Endothelial cell of umbilical vein (primary cell): ENCODE data around the gene CCDC102B. TPM values are rescaled to one million over a fixed set of nuclear protein-coding genes. Genes with fewer than 3 reads are reported as not detected.

Experiments used
- BruUV-seq: library from RNA; stranded (reverse); fragments of 400-500 nt; replicated peaks from 2 replicates; lab custom pipeline; 2021; lab: Mats Ljungman, UMichigan
- CTCF ChIA-PET: fragments of 300-600, 350-600 bp; sonication (Branson Sonifier 250); formaldehyde crosslinking; loops from one replicate; lab custom pipeline; 2021; ENCODE audit warnings: antibody characterized with exemption, inconsistent platforms; lab: Charles Lee
- POLR2A ChIA-PET: fragments of 300-600, 350-600 bp; sonication (Branson Sonifier 250); formaldehyde crosslinking; loops from one replicate; lab custom pipeline; 2021; ENCODE audit warnings: antibody characterized with exemption, inconsistent platforms; lab: Charles Lee
- DNase-seq: peaks from one replicate; pipeline ENCODE4 v3.0.0-alpha.2; 2011; ENCODE audit warnings: low read depth, low spot score
- FAIRE-seq: peaks from 2 replicates; lab custom pipeline; 2011; peaks lifted over from hg19 to GRCh38; lab: Jason Lieb, UNC
- H2AFZ ChIP-seq: 2 replicates; pipeline ENCODE4 v1.6.0; 2012; ENCODE audit warnings: low read depth, low read length, control low read depth, inconsistent platforms
- H3K27ac ChIP-seq: 2 replicates; pipeline ENCODE4 v1.5.1; 2011; ENCODE audit warnings: low read depth, mild to moderate bottlenecking, control low read depth, low read length, moderate library complexity; ENCODE audit not compliant: insufficient read depth
- H3K27me3 ChIP-seq, 2 experiments: 2 replicates each; pipeline versions ENCODE4 v1.6.0 to v1.6.1; 2011; ENCODE audit warnings: low read length in 2 of 2, mixed read lengths in 1 of 2; ENCODE audit not compliant: control insufficient read depth in 2 of 2, insufficient read depth in 2 of 2
- H3K36me3 ChIP-seq, 2 experiments: 2 replicates in 1 of 2; 3 replicates in 1 of 2; pipeline ENCODE4 v1.5.1; 2011; ENCODE audit warnings: low read length in 2 of 2, mild to moderate bottlenecking in 1 of 2, moderate library complexity in 1 of 2; ENCODE audit not compliant: control insufficient read depth in 2 of 2, insufficient read depth in 2 of 2; ENCODE audit errors: extremely low read depth in 1 of 2
- H3K4me1 ChIP-seq: 3 replicates; pipeline ENCODE4 v1.5.1; 2011; ENCODE audit warnings: mild to moderate bottlenecking, low read length; ENCODE audit not compliant: control insufficient read depth, insufficient read depth; ENCODE audit errors: extremely low read depth
- H3K4me2 ChIP-seq: 2 replicates; pipeline ENCODE4 v1.6.1; 2011; ENCODE audit warnings: low read length, control low read depth, mixed read lengths; ENCODE audit not compliant: insufficient read depth
- H3K4me3 ChIP-seq, 3 experiments: fragments of 200-600 bp in 1 of 3; sonication (generic), shearing (Covaris generic) in 1 of 3; replicated peaks in 1 of 3; 2 replicates each; pipeline ENCODE4 v1.5.1; 2011 to 2016; ENCODE audit warnings: control low read depth in 3 of 3, low read length in 3 of 3, mild to moderate bottlenecking in 2 of 3, inconsistent platforms in 1 of 3, low read depth in 1 of 3, moderate library complexity in 1 of 3; ENCODE audit not compliant: insufficient read depth in 1 of 3
- H3K79me2 ChIP-seq: 2 replicates; pipeline ENCODE4 v1.6.0; 2012; ENCODE audit warnings: low read length, inconsistent platforms; ENCODE audit not compliant: control insufficient read depth, insufficient read depth
- H3K9ac ChIP-seq: replicated peaks from 2 replicates; pipeline ENCODE3; 2011; ENCODE audit warnings: low read length, control low read depth; ENCODE audit not compliant: insufficient read depth; ENCODE audit errors: extremely low read depth
- H3K9me1 ChIP-seq: replicated peaks from 3 replicates; pipeline ENCODE4 v1.6.0; 2011; ENCODE audit warnings: mild to moderate bottlenecking, low read length; ENCODE audit not compliant: control insufficient read depth, insufficient read depth; ENCODE audit errors: extremely low read depth
- H3K9me3 ChIP-seq: replicated peaks from 2 replicates; pipeline ENCODE4 v1.5.1; 2012; ENCODE audit warnings: low read length, inconsistent platforms; ENCODE audit not compliant: control insufficient read depth, insufficient read depth
- H4K20me1 ChIP-seq: replicated peaks from 2 replicates; pipeline ENCODE3; 2011; ENCODE audit warnings: mild to moderate bottlenecking, low read length; ENCODE audit not compliant: control insufficient read depth, insufficient read depth; ENCODE audit errors: extremely low read depth
- EZH2 ChIP-seq: IDR thresholded peaks from 2 replicates; pipeline ENCODE4 v1.6.1; 2012; ENCODE audit warnings: borderline replicate concordance, low read depth, mild to moderate bottlenecking, moderate library complexity, low read length, inconsistent platforms; ENCODE audit not compliant: severe bottlenecking
- GATA2 ChIP-seq: IDR thresholded peaks from 2 replicates; pipeline ENCODE4 v1.7.0; 2011; ENCODE audit warnings: low read depth, mild to moderate bottlenecking, moderate library complexity, mixed read lengths, low read length; ENCODE audit not compliant: insufficient read length, insufficient read depth
- JUN ChIP-seq: IDR thresholded peaks from 2 replicates; pipeline ENCODE4 v1.6.1; 2011; ENCODE audit warnings: borderline replicate concordance, low read depth; ENCODE audit not compliant: insufficient read length, insufficient read depth
- MYC ChIP-seq: IDR thresholded peaks from one replicate; pipeline ENCODE4 v1.6.1; 2011; ENCODE audit warnings: mild to moderate bottlenecking, low read depth, low read length
- dilution Hi-C: fragments of 300-500 bp; cut with MboI; formaldehyde crosslinking; loops from one replicate; pipeline ENCODE4 v1.15.0; 2019; ENCODE audit warnings: low sequenced_read_pairs; ENCODE audit not compliant: extremely low pct_ligation_motif_present
- intact Hi-C: fragments of 100-400 bp; cut with micrococcal nuclease; formaldehyde crosslinking; loops from one replicate; pipeline ENCODE4 v1.10.0; 2022
- polyA plus RNA-seq, 4 experiments: library from polyadenylated mRNA; depleted of rRNA in 3 of 4; stranded (reverse) in 3 of 4; unstranded in 1 of 4; fragments of >200 nt; gene quantifications; 2 replicates each; pipeline versions ENCODE4 v1.2.1 to v1.2.3, GENCODE V29; 2011 to 2012; ENCODE audit warnings: missing spikeins in 1 of 4
- total RNA-seq: library from RNA; stranded (reverse); gene quantifications from 2 replicates; pipeline ENCODE4 v1.2.3, GENCODE V29; 2021
- TF ChIP-seq, protein P1 (sequence below), 2 donors: IDR thresholded peaks; 1 replicate in 1 of 2; 2 replicates in 1 of 2; pipeline ENCODE4 v1.5.1; 2011; ENCODE audit warnings: low read length in 2 of 2, mild to moderate bottlenecking in 2 of 2, moderate library complexity in 2 of 2, control low read depth in 1 of 2, inconsistent platforms in 1 of 2, low read depth in 1 of 2; ENCODE audit not compliant: insufficient read depth in 1 of 2; ENCODE audit errors: extremely low read depth in 1 of 2

The CCDC102B gene
- total and polyA plus RNA-seq, 2 donors (not counting 3 experiments of a cell fraction or from before 2014, with no cell fraction given), result 0.21 to 0.62 TPM

DNA sequence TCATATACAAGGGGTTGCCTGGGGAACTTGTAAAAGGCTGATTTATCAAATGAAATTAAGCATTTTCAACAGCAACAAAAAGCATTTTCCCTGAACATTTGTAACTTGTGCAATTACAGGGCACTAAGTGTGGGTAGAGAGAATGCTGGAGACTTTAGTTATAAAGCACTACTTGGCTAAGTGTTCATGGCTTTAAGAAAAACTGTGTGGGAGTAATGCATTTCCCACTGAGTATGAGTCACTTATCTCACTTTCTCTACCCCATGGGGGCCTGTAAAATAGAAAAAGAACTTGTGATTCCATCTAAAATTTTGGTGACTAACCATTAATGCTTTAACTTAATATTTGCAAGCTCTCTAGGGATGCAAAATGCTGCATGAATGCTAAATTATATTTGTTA, 193.4 kb downstream of the CCDC102B start:
- TF ChIP-seq JUN (no peak), GATA2 (no peak), EZH2 (no peak), MYC (no peak)
- TF ChIP-seq, protein P1, sequence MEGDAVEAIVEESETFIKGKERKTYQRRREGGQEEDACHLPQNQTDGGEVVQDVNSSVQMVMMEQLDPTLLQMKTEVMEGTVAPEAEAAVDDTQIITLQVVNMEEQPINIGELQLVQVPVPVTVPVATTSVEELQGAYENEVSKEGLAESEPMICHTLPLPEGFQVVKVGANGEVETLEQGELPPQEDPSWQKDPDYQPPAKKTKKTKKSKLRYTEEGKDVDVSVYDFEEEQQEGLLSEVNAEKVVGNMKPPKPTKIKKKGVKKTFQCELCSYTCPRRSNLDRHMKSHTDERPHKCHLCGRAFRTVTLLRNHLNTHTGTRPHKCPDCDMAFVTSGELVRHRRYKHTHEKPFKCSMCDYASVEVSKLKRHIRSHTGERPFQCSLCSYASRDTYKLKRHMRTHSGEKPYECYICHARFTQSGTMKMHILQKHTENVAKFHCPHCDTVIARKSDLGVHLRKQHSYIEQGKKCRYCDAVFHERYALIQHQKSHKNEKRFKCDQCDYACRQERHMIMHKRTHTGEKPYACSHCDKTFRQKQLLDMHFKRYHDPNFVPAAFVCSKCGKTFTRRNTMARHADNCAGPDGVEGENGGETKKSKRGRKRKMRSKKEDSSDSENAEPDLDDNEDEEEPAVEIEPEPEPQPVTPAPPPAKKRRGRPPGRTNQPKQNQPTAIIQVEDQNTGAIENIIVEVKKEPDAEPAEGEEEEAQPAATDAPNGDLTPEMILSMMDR (IDR thresholded peaks at IDR 0.05; ENCODE audit: extremely low read depth in 1 of 2, insufficient read depth in 1 of 2, low read depth in 1 of 2, low read length in 2 of 2), result no peak
- no peak overlapping the region for H2AFZ ChIP-seq
- FAIRE-seq (no peak), DNase-seq (no peak)
- no peaks in the 10 kb centered on the region for H3K9me1 ChIP-seq
- H3K36me3 ChIP-seq, result no peaks in the 10 kb centered on the region
- ChIA-PET CTCF (interaction anchor here (0.6 kb wide), 1 partner anchor 104 kb away, joined by 3 read pairs; no protein-coding TSS in a partner anchor), POLR2A (no interaction called here)
- dilution Hi-C loops (no loop called here), intact Hi-C loops (no loop called here)
- H3K9ac ChIP-seq, result no peak overlapping the region
- H3K79me2 ChIP-seq, result no peaks in the 10 kb centered on the region
- no TSS peak for BruUV-seq
- H4K20me1 ChIP-seq, result no peaks in the 10 kb centered on the region
- no peak overlapping the region for H3K4me3 ChIP-seq
- H3K4me1 ChIP-seq, result no peaks in the 10 kb centered on the region
- no peak overlapping the region for H3K27ac ChIP-seq
- H3K9me3 ChIP-seq, result no peaks in the 10 kb centered on the region
- no peaks in the 10 kb centered on the region for H3K27me3 ChIP-seq
- no peak overlapping the region for H3K4me2 ChIP-seq
